ENCODE data around the gene TP53BP1. TPM values are rescaled to one million over a fixed set of nuclear protein-coding genes. Genes with fewer than 3 reads are reported as not detected.
A peak's percentile ranks its signal among the peaks of the same experiment; 100 is the strongest.
"Not testable (repeated sequence)": the region's sequence is repeated elsewhere in the genome, so short reads cannot be mapped to it uniquely, and the experiment has no call there.

TP53BP1 gene
- total RNA-seq = 24.3 TPM
- long read RNA-seq, full-length matches to known transcripts = 9 of 15 reads
- long read RNA-seq, partial matches to known transcripts = 3 of 15 reads
- long read RNA-seq, other reads (novel, unspliced or antisense) = 3 of 15 reads

- peak; percentile 99 for DNase-seq (ENCODE audit: missing footprints)
- intact Hi-C loops (cut with DNase I) = loop anchor here (2.0 kb wide), 1 partner anchor 18 kb away; no protein-coding TSS in a partner anchor
- ATAC-seq = peak; percentile 99
Observed at GRCh38 chr15:43492673-43493601, at the start of gene TP53BP1. Gene TP53BP1 (minus strand): TSS chr15:43493156. CDS start chr15:43493043, 113 bp downstream.

- DNase-seq (ENCODE audit: missing footprints) = no peak
- no peak for ATAC-seq
- intact Hi-C loops (cut with DNase I) = no loop called here
Observed at GRCh38 chr15:43541785-43542184, 48.8 kb upstream of the TP53BP1 start.

GRCh38 chr15:43538091-43538490 is 45.1 kb upstream of the TP53BP1 start:
- ATAC-seq (no peak), DNase-seq (ENCODE audit: missing footprints) (no peak)
- intact Hi-C loops (cut with DNase I) = no loop called here

GRCh38 chr15:43534897-43535296 is 41.9 kb upstream of the TP53BP1 start:
- DNase-seq (ENCODE audit: missing footprints) (no peak), ATAC-seq (no peak)
- intact Hi-C loops (cut with DNase I) = no loop called here

GRCh38 chr15:43532826-43533225 is 39.9 kb upstream of the TP53BP1 start:
- DNase-seq (ENCODE audit: missing footprints); ATAC-seq; intact Hi-C loops (cut with DNase I): not testable (repeated sequence)

GRCh38 chr15:43531018-43531670 is 38.2 kb upstream of the TP53BP1 start:
- DNase-seq (ENCODE audit: missing footprints) = no peak
- intact Hi-C loops (cut with DNase I) = no loop called here
- ATAC-seq = no peak

GRCh38 chr15:43529587-43530345 is 36.8 kb upstream of the TP53BP1 start:
- ATAC-seq (no peak), DNase-seq (ENCODE audit: missing footprints) (no peak)
- intact Hi-C loops (cut with DNase I) = no loop called here

- DNase-seq (ENCODE audit: missing footprints) (no peak), ATAC-seq (no peak)
- intact Hi-C loops (cut with DNase I) = no loop called here
Observed at GRCh38 chr15:43529141-43529540, 36.2 kb upstream of the TP53BP1 start.

GRCh38 chr15:43528542-43529007 is 35.6 kb upstream of the TP53BP1 start:
- no peak for ATAC-seq
- intact Hi-C loops (cut with DNase I) = no loop called here
- DNase-seq (ENCODE audit: missing footprints) = no peak

- intact Hi-C loops (cut with DNase I) = no loop called here
- DNase-seq (ENCODE audit: missing footprints) = no peak
- ATAC-seq = no peak
Observed at GRCh38 chr15:43527802-43528541, 35.0 kb upstream of the TP53BP1 start.

GRCh38 chr15:43527016-43527801 is 34.3 kb upstream of the TP53BP1 start:
- no peak for ATAC-seq
- DNase-seq (ENCODE audit: missing footprints) = no peak
- intact Hi-C loops (cut with DNase I) = no loop called here

GRCh38 chr15:43526261-43526930 is 33.4 kb upstream of the TP53BP1 start:
- no peak for DNase-seq (ENCODE audit: missing footprints)
- intact Hi-C loops (cut with DNase I) = no loop called here
- no peak for ATAC-seq

GRCh38 chr15:43525131-43525530 is 32.2 kb upstream of the TP53BP1 start:
- no peak for DNase-seq (ENCODE audit: missing footprints)
- ATAC-seq = no peak
- intact Hi-C loops (cut with DNase I) = no loop called here

- intact Hi-C loops (cut with DNase I) = no loop called here
- ATAC-seq = no peak
- DNase-seq (ENCODE audit: missing footprints) = no peak
Observed at GRCh38 chr15:43524254-43524845, 31.4 kb upstream of the TP53BP1 start.

GRCh38 chr15:43523646-43524045 is 30.7 kb upstream of the TP53BP1 start:
- no peak for DNase-seq (ENCODE audit: missing footprints)
- no peak for ATAC-seq
- intact Hi-C loops (cut with DNase I) = no loop called here

GRCh38 chr15:43522247-43522646 is 29.3 kb upstream of the TP53BP1 start:
- no peak for ATAC-seq
- intact Hi-C loops (cut with DNase I) = no loop called here
- no peak for DNase-seq (ENCODE audit: missing footprints)

- no peak for ATAC-seq
- intact Hi-C loops (cut with DNase I) = no loop called here
- no peak for DNase-seq (ENCODE audit: missing footprints)
Observed at GRCh38 chr15:43521419-43521818, 28.5 kb upstream of the TP53BP1 start.
